ENCODE data around the gene LRFN2.

Gene LRFN2

DNA sequence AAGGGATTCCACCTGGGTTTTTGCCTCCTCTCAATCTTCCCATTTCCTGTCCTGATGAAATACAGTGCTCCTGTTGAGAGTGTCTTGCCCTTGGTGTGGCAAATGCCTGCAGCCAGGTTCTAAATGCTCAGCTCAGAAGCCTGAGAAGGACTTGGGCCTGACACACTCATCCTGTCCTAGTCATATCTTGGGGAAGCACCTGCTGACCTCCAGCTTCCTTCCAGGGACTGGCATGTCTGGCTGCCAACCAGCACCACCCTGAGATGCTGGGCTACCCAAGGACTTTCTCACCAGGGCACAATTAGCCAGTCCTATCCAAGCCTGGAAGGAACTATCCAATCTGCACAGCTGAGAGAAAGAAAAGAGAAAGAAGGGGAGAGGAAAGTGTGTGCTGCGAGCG is 43.4 kb downstream of the LRFN2 start:
- no peak for DNase-seq (ENCODE audit: low read depth in 2 of 2)

DNA sequence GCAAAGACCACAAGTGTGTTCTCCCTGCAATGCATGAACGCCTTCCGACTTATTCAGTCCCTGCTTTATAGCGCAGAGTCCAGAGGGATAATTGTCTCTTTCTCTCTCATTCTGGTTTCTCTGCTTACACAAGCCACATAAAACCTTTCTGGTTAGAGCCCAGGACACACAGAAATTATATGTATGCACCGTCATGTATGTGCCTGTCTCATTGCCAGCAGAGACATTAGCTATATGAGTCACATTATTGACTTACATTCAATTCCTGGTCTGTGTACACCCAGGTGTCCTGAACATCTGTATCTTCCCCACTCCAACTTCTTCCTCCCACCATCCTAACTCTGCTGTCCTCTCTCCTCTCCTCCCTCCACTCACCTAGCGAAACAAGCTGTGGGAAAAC is 44.0 kb downstream of the LRFN2 start:
- DNase-seq (ENCODE audit: low read depth in 2 of 2): no peak

DNA sequence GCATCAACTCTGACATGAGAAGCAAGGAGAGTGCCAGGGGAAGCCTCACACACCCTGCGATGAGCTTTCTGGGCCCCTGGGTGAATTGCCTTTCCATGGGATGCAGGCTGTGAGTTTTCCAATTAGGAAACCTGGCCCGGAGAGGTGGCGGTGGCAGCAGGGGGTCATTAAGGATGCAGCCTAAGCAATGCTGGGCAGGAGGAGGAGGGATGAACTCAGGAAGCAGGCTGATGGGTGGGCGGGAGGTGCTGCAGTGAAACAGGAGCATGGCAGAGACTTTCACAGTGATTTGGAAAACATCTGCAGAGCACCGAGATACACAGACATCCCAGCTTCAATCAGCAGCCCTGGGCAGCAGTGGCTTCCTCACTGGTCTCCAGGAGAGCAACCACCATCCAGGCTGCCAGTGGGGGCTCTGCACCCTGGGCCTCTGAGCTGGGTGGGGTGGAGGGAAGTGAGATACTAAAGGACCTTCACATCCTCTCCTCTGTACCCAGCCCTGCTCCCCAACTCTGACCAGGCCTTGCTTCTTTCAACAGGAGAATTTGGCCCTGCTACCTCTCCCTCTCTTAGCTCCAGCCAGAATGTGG is 44.9 kb downstream of the LRFN2 start:
- DNase-seq (ENCODE audit: low read depth in 2 of 2): no peak

DNA sequence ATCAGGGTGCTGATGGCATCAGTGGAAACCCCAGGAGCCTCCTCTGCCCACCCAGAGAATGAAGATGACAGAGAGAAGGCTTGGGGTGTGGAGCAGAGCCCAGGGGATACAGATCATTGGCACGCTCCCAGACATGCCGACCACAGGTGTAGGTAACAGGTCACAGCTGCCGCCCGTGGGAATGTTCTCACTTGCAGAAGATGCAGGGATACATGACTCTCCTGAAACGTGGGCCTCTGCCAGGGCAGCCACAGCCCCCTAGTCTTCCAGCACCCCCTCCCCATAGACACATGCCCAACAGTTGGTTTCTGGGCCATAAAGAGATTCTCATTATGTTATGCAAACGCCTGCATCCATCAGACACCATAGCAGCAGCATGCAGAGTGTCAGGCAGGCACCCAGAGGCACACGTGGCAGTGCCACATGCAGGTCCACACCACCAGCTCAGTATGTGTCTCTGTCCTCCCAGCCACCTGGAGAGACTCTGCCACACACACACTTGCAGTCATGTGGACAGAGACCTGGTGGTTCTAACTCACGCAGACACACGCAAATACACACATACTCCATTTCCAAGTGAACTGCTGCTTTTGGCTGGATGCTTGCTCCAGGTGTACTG is 45.5 kb downstream of the LRFN2 start:
- no peak for DNase-seq (ENCODE audit: low read depth in 2 of 2)

DNA sequence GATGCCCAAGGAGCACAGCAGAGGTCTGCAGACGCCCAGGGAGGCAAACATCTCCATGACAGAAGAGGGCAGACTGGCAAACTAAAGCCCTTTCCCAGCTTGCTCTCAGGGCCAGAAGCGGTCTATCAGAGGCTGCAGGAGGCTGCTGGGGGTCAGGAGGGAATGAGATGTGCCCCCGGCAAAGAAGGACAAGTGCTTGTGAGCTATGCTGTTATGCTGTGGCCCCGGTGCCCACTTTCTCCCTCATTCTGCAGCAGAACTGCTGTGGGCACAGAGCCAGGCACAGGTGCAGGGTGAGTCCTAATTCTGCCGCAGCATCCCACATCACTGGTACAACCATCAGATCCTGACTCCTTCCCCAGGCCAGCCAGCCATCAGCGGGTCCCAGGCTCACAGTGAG is 46.4 kb downstream of the LRFN2 start:
- no peak for DNase-seq (ENCODE audit: low read depth in 2 of 2)

DNA sequence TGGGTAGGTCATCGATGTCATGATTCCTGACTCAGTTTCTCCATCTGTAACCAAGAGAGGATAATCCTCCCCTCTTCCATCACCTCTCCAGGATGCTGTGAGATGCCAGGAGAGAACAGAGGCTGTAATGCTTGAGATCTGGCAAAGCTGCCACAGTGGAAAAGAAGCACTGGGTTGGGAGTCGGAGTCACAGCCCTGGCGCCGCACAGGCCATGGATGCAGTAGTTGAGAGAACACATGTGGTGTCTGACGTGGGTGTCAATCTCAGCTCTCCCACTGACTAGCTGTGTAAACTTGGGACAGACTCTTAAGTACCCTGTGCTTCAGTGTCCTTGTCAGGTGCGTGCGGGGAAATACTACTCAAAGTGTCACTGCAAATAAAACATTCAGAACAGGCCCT is 47.3 kb downstream of the LRFN2 start:
- no peak for DNase-seq (ENCODE audit: low read depth in 2 of 2)

DNA sequence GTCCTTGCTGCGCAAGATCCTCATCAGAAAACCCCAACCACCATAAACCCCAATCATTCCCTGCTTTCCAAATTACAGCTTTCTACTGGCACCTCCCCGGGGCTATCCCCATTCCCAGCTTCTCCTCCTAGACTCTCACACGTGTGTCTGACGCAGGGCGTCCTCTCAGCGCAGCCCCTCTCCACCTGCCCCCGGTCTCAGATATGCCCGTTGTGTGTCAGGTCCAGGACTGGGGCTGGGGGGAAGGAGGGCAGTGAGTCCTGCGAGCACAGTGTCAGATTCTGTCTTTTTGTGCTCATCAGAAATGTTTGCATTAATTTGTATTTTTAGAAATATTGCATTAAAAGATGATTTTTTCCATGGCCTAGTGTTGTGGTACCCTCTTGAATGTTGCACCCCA is 48.6 kb downstream of the LRFN2 start:
- no peak for DNase-seq (ENCODE audit: low read depth in 2 of 2)

DNA sequence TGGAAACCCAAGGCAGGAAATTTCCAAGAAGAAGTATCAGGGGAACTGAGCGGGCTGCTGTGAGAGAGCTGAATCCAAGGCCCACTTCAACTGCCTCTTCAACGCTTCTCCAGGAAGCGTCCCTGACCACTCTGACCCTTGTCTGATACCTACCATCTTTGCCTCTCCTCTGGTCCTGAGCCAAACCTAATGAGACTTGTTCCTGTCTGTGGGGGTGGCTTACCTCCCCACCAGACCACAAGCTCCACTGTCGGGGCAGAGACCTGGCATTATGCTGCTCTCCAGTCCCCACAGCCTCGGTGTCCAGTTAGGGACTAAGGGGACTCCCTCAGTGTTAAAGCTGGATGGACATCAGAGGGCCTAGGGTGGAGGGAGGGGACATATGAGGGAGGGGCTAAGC is 49.7 kb downstream of the LRFN2 start:
- no peak for DNase-seq (ENCODE audit: low read depth in 2 of 2)

DNA sequence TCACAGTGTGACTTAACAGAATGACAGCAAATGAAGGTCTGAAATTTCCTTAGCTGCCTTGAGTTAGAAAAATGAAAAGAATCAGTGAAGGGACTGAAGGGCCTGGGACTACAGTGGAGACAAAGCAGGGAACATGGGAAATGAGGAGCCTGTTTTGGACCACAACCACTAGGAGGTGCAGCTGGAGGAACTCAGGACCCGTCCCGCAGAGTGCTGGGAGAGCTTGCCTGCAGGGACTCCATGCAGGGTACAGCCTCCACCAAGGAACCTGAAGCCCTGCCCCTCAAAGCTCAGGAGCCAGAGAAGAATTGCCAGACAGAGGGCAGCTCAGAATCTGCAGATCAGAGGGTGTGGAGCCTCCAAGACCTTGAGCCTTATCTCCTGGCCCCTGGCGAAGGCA is 50.7 kb downstream of the LRFN2 start:
- no peak for DNase-seq (ENCODE audit: low read depth in 2 of 2)

DNA sequence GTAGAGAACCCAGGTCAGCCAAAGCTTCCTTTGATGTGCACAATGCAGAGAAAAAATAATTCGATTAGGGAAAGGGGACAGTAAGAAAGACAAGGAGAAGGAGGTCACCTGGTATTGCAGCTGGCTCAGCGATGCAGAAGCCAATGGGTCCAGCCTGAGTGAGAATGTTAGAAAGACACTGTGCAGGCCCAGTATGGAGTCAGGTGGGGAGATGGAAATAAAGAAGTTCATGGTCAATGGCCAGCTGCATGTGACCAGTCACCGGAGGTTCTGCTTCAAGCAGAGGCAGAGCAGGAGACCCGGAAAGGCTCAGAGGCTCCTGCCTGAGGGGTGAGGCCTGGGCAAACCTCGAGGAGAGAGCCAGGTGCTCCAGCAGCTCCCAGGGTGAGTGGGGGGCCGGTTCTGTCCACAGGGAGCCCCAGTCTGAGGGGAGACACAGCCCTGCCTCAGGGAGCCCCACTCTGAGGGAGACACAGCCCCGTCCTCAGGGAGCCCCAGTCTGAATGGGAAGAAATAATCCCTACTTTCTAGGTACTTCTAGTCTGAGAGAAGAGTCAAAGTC is 51.3 kb downstream of the LRFN2 start:
- DNase-seq (ENCODE audit: low read depth in 2 of 2): no peak

DNA sequence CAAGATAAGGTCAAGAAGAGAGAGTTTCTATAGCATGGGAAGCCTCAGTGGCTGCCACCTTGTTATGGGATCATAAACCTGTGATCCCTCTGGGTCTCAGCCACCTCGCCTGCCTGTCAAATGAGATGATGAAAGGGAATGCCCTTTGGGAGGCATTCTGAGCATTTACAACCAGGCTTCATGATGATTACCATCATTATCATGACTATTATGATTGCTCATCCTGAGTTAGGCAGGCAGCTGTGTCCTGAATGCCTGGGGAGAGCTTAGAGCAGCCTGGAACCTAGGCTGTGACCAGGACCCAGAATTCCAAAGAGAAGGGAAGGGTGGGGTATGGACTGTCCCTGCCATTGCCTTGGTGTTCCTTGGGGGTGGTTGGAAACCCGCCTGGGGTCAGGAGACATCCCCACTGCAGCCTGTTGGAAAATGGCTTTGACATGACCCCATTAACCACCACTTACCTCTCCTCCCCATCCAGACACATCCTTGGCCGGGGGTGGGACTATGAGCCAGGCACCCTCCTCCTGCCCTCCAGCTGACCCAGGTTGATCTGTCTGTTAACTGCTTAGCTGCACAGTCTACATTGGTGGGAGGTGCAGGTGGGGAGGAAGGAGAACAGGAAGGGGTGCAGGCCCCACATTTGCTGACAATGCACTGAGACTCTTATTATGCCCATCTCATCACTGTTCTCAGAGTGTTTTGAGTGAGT is 51.9 kb downstream of the LRFN2 start:
- DNase-seq (ENCODE audit: low read depth in 2 of 2): no peak

DNA sequence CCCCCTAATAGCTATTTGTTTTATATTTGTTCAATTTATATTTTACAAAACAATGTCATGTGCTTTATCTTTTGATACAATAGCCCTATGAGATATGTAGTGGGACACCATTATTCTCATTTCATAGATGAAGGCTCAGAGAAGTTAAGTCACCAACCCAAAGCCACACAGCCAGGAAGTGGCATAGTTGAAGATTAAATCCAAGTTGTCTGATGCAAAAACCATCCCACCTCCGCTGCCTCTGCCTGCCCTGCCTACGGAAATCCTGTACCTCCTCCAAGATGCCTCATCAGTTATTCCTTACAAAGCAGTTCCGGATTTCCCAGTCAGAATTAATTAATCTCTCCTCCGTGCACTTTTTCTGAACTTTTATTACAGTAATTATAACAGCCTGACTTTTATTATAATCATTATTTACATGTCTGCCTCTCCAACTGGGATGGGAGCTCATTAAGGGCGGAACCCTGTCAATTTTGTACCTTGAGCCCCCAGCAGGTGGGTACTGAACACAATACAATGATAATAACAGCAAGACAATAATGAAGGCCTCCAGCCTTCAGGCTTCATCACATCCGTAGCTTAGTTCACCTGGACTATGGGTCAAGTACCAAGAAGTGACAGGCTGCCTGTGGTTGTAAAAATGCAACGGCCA is 54.7 kb downstream of the LRFN2 start:
- DNase-seq (ENCODE audit: low read depth in 2 of 2): no peak

DNA sequence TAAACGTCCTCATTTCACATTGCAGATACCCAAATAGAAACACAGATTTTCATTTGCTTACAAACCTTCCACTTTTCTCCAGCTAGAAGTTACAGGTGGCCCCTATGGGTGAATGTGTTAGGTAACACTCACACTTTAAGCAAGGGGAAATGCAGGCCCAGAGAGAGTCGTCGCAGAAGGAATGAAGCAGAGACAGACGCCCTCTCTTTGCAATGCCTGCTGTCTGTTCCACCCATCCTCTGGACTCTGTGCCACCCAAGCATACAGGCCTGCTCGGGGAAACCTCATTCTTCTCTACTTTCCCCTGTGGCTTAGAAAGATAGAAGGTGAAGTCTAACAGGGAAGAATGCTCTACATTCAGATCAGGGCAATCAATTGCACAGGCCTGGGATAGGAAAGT is 57.2 kb downstream of the LRFN2 start:
- DNase-seq (ENCODE audit: low read depth in 2 of 2): no peak

DNA sequence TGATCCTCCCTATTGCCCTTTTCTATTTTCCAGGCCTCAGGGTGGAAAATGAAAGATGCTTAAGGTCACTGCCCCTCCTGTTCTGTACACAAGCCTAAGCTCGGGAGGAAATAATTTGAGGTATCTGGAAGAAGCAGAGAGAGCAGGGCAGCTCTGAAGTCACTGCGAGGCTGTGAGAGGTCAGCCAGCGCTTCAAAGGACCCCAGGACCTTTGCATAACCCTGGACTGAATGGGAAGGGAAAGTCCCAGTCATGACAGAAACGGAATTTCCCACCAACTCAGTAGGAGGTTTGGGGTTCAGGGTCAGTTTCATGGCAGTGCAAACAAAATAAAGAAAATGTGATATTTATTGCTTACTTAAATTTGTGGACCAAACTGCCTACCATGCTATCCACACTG is 58.1 kb downstream of the LRFN2 start:
- no peak for DNase-seq (ENCODE audit: low read depth in 2 of 2)

DNA sequence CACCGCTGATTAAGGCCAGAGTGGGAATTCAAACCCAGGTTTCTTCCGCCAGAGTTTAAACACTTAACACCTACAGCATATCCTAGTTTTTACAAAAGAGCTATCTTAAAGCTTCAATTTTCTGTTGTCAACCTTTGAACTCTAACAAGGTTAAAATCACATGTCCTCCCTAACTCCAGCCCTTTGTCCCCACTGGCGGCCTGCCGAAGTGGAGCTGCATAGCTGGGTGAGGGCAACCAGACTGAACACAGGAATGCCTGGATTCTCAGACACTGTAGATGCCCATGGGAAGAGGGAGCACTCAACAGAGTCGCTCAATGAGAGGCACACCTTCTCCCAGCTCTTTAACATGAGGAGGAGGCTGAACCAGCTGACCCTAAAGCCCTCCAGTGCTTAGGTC is 59.1 kb downstream of the LRFN2 start:
- no peak for DNase-seq (ENCODE audit: low read depth in 2 of 2)

DNA sequence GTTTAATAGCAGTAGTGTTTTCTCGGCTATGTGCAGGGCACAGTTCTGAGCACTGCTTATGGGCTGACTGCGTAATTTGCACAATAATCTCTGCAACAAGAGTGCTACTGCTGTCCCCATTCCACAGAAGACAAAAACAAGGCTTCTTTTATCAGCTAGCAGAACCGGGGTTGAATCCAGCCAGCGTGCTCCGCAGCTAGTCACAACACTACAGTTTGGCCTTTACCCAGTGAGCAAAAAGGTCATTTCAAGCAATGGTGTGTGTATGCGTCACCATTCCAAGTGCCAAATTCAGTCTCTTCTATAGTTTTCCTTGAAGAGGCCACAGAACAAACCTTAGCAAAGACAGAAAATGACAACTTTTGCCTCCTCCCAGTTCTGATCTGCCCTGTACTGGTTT is 61.1 kb downstream of the LRFN2 start:
- DNase-seq (ENCODE audit: low read depth in 2 of 2): no peak

DNA sequence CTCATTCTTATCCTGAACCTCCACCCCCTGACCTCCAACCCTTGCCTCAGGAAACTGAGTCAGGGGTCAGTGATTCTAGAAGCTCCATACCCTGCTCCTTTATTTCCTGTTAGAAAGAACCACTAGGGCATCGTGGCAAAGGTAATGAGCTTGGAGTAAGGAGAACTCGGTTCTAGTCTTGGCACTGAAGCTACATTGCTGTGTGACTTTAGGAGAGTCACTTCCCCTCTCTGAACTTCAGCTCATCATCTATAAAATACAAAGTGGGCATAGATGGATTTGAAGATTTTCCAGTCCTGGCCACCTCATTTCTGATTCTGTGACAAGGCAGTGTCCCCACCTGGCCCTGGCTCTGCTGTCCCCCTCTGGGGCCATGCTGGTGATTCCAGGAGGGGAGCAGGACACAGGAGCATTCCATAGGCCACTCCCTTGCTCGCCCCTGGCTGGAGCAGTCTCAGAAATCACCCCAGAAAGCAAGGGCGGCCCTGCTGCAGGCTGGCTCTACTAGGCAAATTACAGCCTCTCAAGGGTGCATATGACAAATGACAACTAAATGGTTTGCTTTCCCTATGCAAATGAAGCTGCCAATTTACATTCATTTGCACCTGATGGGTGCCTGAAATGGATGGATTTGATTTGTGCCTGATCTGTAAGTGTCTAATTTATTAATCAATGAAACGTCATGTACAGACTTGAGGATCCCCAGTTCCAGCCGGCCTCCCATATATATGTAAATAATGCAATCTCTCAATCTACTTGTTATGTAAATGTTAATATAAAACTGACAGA is 62.2 kb downstream of the LRFN2 start:
- DNase-seq (ENCODE audit: low read depth in 2 of 2): no peak

DNA sequence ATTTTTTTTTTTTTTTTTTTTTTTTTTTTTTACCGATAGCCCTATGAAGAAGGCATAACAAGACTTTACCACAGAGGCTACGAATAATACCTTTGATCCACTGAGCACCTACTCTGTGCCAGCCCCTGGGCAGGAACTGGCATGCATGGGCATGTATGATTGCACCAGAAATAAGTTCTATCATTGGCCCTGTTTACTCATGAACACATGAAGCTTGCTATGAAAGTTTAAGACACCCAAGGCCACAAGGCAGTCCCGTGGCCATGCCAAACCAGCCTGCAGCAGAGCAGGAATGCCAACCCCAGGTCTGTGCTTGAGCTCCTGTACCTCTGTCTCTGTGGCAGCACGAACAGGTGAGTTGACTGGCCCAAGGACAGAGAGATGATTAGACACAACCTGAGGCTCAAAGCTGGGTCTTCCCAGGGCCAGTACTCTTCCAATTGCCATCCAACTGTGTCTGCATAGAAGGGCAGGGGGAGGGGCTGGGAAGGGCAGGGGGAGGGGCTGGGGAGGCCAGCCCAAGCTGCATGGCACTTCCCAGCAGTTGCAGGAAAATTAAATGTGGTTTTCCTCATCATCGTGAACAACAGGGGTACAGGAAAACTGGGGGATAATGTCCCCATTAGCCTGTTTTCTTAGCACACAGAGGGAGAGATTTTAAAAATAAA is 63.5 kb downstream of the LRFN2 start:
- no peak for DNase-seq (ENCODE audit: low read depth in 2 of 2)

DNA sequence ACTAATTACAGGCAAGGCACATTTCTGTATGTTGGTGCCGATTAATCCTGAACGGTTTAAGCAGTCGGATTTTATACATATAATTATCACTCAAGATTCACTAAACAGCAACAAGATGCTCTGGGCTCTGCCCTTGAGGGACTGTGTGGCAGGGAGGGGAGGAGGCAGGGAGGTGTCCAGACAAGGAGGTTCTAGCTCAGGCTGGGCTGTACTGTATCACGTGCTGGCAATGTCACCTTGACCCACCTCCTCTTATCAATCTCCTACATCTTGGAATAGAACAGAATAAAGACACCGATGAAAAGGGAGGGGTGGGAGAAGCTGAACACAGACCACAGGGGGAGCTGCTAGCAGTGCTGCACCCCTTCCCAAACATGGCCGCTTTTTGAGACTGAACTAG is 65.7 kb downstream of the LRFN2 start:
- no peak for DNase-seq (ENCODE audit: low read depth in 2 of 2)

DNA sequence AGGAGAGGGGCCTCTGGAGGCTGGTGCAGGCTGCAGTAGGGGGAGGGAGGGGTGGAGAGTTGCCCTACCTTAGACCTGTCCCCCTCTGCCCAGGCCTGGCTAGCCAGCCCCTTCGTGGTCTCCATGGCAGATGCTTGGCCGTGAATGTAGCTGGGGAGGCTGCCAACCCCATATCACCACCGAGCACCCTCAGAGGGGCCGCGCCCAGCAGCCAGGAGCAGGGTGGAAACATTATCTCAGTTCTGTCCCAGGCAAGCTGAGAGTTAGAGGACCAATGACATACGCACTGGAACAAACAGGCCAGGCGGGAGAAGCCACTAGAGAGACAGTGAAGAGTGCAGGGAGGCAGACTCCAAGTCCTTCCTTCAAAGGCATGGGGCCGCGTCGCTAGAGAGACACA is 66.5 kb downstream of the LRFN2 start:
- no peak for DNase-seq (ENCODE audit: low read depth in 2 of 2)

DNA sequence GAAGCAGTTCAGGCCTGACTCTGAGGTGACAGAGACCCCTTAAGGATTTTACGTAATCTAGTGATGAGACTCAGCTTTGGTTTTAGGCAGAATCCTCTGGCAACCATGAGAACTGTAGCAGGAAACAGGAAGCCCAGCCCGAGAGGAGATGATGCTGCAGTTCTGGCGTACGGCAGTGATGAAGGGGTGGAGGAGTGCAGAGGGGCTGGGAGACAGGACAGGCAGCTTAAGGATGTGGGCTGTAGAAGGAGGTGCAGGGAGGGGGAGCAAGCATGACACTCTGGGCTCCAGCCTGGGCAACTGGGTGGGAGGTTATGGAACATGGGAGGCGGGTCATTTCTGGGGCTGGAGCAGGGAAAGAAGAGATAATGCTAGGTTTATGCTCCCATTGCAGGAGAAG is 67.1 kb downstream of the LRFN2 start:
- no peak for DNase-seq (ENCODE audit: low read depth in 2 of 2)

Measured in stimulated activated CD4-positive, alpha-beta T cell treated with anti-CD3 and anti-CD28 coated beads, Interleukin-12 subunit alpha, Interleukin-12 subunit beta, amount 100 ng/mL, for 24 hours (primary cell).